IMR-90 (cell line): ENCODE data around the gene MYRFL. TPM values are rescaled to one million over a fixed set of nuclear protein-coding genes. Genes with fewer than 3 reads are reported as not detected.

Experiments
- ATAC-seq: fragments of 200-7000 bp; cut with Tn5 transposase; 2 replicates; pipeline ENCODE4 v1.9.1; 2020; ENCODE audit warnings: low read depth, mild to moderate bottlenecking, moderate library complexity
- BruUV-seq: library from RNA; stranded (reverse); fragments of 400-500 nt; replicated peaks from 2 replicates; lab custom pipeline; 2021; lab: Mats Ljungman, UMichigan
- CTCF ChIA-PET: fragments of 300-600 bp; formaldehyde crosslinking; extraction: SDS; loops from one replicate; lab custom pipeline; 2021; ENCODE audit warnings: antibody characterized with exemption; lab: Yijun Ruan, JAX
- POLR2A ChIA-PET: fragments of 300-600 bp; sonication (Branson Sonifier 250); formaldehyde crosslinking; loops from one replicate; lab custom pipeline; 2022; ENCODE audit warnings: antibody characterized with exemption; ENCODE audit not compliant: unreplicated experiment; lab: Charles Lee
- DNase-seq: peaks from one replicate; pipeline ENCODE4 v3.0.0; 2013
- H2AFZ ChIP-seq: replicated peaks from 2 replicates; pipeline ENCODE3; 2013; ENCODE audit warnings: low read length, mild to moderate bottlenecking; ENCODE audit not compliant: poor library complexity
- H2AK5ac ChIP-seq: 2 replicates; pipeline ENCODE4 v1.6.1; 2013; ENCODE audit warnings: low read depth, low read length, inconsistent platforms
- H2AK9ac ChIP-seq: replicated peaks from 2 replicates; pipeline ENCODE3; 2013; ENCODE audit warnings: mild to moderate bottlenecking, low read depth, low read length, moderate library complexity; ENCODE audit not compliant: poor library complexity
- H2BK120ac ChIP-seq: 2 replicates; pipeline ENCODE4 v1.6.1; 2013; ENCODE audit warnings: low read depth, low read length, inconsistent platforms
- H2BK15ac ChIP-seq: 3 replicates; pipeline ENCODE4 v1.6.1; 2013; ENCODE audit warnings: low read depth, low read length, inconsistent platforms
- H2BK20ac ChIP-seq: 2 replicates; pipeline ENCODE4 v1.6.1; 2013; ENCODE audit warnings: low read depth, mild to moderate bottlenecking, inconsistent platforms, low read length, moderate library complexity
- H2BK5ac ChIP-seq: 2 replicates; pipeline ENCODE4 v1.6.1; 2013; ENCODE audit warnings: mild to moderate bottlenecking, low read depth, low read length, inconsistent platforms; ENCODE audit not compliant: poor library complexity, severe bottlenecking
- H3K14ac ChIP-seq: replicated peaks from 2 replicates; pipeline ENCODE4 v1.6.1; 2013; ENCODE audit warnings: low read depth, low read length, inconsistent platforms
- H3K18ac ChIP-seq: 2 replicates; pipeline ENCODE4 v1.6.1; 2013; ENCODE audit warnings: low read depth, low read length, control low read depth
- H3K23ac ChIP-seq: 2 replicates; pipeline ENCODE4 v1.6.1; 2013; ENCODE audit warnings: low read depth, low read length, inconsistent platforms
- H3K27ac ChIP-seq: 2 replicates; pipeline ENCODE4 v1.5.1; 2013; ENCODE audit warnings: mild to moderate bottlenecking, control low read depth, low read length; ENCODE audit not compliant: insufficient read depth
- H3K27me3 ChIP-seq: 2 replicates; pipeline ENCODE4 v1.6.1; 2013; ENCODE audit warnings: low read length; ENCODE audit not compliant: control insufficient read depth, insufficient read depth
- H3K36me3 ChIP-seq: 2 replicates; pipeline ENCODE4 v1.6.1; 2013; ENCODE audit warnings: low read length, mixed read lengths; ENCODE audit not compliant: control insufficient read depth, insufficient read depth
- H3K4ac ChIP-seq: 2 replicates; pipeline ENCODE4 v1.6.1; 2013; ENCODE audit warnings: low read depth, low read length, inconsistent platforms
- H3K4me1 ChIP-seq: 2 replicates; pipeline ENCODE4 v1.6.1; 2013; ENCODE audit warnings: low read length, mixed read lengths; ENCODE audit not compliant: control insufficient read depth, insufficient read depth
- H3K4me2 ChIP-seq: 2 replicates; pipeline ENCODE4 v1.6.1; 2013; ENCODE audit warnings: low read depth, mild to moderate bottlenecking, control low read depth, low read length, moderate library complexity
- H3K4me3 ChIP-seq: 2 replicates; pipeline ENCODE4 v1.5.1; 2013; ENCODE audit warnings: low read depth, mild to moderate bottlenecking, control low read depth, low read length, moderate library complexity; ENCODE audit not compliant: insufficient read depth
- H3K56ac ChIP-seq: 2 replicates; pipeline ENCODE4 v1.6.1; 2013; ENCODE audit warnings: low read length, inconsistent platforms; ENCODE audit not compliant: insufficient read depth; ENCODE audit errors: extremely low read depth
- H3K79me1 ChIP-seq, 2 experiments: 2 replicates each; pipeline ENCODE4 v1.6.1; 2013; ENCODE audit warnings: low read length in 2 of 2, inconsistent platforms in 1 of 2, low read depth in 1 of 2
- H3K9ac ChIP-seq: 2 replicates; pipeline ENCODE4 v1.6.1; 2013; ENCODE audit warnings: low read depth, low read length, control low read depth
- H3K9me1 ChIP-seq: 2 replicates; pipeline ENCODE4 v1.6.1; 2013; ENCODE audit warnings: low read length, inconsistent platforms; ENCODE audit not compliant: insufficient read depth
- H3K9me3 ChIP-seq: 2 replicates; pipeline ENCODE4 v1.6.1; 2013; ENCODE audit warnings: low read length; ENCODE audit not compliant: control insufficient read depth, insufficient read depth
- H4K20me1 ChIP-seq: 2 replicates; pipeline ENCODE4 v1.6.1; 2013; ENCODE audit warnings: low read length, inconsistent platforms; ENCODE audit not compliant: insufficient read depth
- H4K5ac ChIP-seq: 2 replicates; pipeline ENCODE4 v1.6.1; 2013; ENCODE audit warnings: mild to moderate bottlenecking, low read depth, low read length, control low read depth
- H4K8ac ChIP-seq, 2 experiments: 2 replicates each; pipeline ENCODE4 v1.6.1; 2013; ENCODE audit warnings: low read depth in 2 of 2, low read length in 2 of 2, control low read depth in 1 of 2, inconsistent platforms in 1 of 2
- H4K91ac ChIP-seq: 2 replicates; pipeline ENCODE4 v1.6.1; 2013; ENCODE audit warnings: low read depth, low read length, inconsistent platforms; ENCODE audit not compliant: insufficient read depth
- WGBS, 2 experiments: methylation state at CpG; one replicate each; pipeline versions ENCODE4 v1.1.5 to v1.1.7; 2013; ENCODE audit warnings: missing lambda C conversion rate in 2 of 2; ENCODE audit not compliant: insufficient read length in 1 of 2; ENCODE audit errors: extremely low coverage in 2 of 2; 5-methylcytosine and 5-hydroxymethylcytosine counted together
- dilution Hi-C: fragments of 300-500 bp; cut with HindIII; formaldehyde crosslinking; loops from one replicate; pipeline ENCODE4 v1.14.3; 2018; ENCODE audit warnings: low sequenced_read_pairs; ENCODE audit not compliant: unreplicated experiment
- in situ Hi-C: fragments of 300-500 bp; cut with MboI; formaldehyde crosslinking; loops from 3 replicates; pipeline ENCODE4 v1.14.3; 2019; ENCODE audit warnings: low sequenced_read_pairs, inconsistent platforms, mixed read lengths
- intact Hi-C: fragments of 100-400 bp; cut with micrococcal nuclease; formaldehyde crosslinking; loops from 2 replicates; pipeline ENCODE4 v1.10.0; 2022
- polyA plus RNA-seq, 3 experiments: library from polyadenylated mRNA; depleted of rRNA; stranded (reverse); fragments of >200 nt; gene quantifications; 2 replicates each; pipeline ENCODE4 v1.2.3, GENCODE V29; 2012; ENCODE audit warnings: low replicate concordance in 1 of 3
- total RNA-seq: library from RNA; depleted of rRNA; stranded (reverse); fragments of >200 nt; gene quantifications from 2 replicates; pipeline ENCODE4 v1.2.3, GENCODE V29; 2012
- TF ChIP-seq, protein P1 (sequence below): fragments of 150-350 bp; IDR thresholded peaks from 2 replicates; pipeline ENCODE4 v1.6.1; 2016; ENCODE audit warnings: low read depth, mild to moderate bottlenecking, low read length, moderate library complexity, borderline replicate concordance

Gene MYRFL
- total and polyA plus RNA-seq, 2 of the 4 experiments (the other 2 are of a cell fraction) = not detected

DNA sequence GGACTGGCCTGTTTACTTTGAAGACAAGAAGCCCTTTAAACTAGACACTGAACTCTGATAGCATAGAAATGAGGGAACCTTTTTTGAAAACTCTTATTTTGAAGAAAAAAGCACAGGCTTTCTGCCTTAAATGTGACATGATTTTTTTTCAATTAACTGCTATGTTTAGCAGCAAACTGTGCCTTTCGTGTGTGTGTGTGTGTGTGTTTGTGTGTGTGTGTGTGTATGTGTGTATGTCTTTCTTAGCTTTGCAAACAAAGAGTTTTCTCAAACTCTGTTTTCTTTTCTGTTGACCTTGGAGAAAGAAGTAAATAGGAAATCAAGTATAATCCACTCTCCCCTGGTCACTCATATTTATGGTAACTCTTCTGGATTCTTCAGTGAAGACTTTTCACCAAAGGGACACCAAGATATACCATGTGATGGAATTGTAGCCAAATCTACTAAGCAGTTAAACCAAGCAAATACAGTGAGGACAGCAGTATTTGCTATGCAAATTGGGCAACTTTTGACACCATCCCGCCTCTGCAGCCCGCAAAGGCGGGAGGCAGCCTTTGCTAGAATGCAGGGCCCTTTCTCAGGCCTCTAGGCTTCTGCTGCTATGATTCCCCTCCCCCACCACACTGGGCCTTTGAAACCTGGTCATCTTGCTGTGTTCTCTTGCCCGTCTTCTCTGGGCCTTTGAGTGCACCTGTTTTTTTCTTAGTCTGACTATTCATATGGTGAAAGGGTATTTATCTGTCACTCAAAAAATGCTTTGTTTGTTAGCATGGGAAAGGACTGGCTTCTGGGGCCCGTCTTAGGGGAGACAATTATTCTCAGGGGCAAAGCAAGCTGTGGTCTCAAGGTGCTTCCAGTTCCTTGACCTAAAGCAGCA, 107.9 kb downstream of the MYRFL start:
- H3K4ac ChIP-seq = no peak overlapping the region
- H3K4me1 ChIP-seq = no peaks in the 10 kb centered on the region
- H3K14ac ChIP-seq = no peak overlapping the region
- H4K20me1 ChIP-seq = no peaks in the 10 kb centered on the region
- DNase-seq (no peak), ATAC-seq (no peak)
- H2BK20ac ChIP-seq = no peak overlapping the region
- no peak overlapping the region for H3K27ac ChIP-seq
- no peak overlapping the region for H2BK120ac ChIP-seq
- H4K5ac ChIP-seq = no peak overlapping the region
- WGBS, 2 experiments = 77% methylated on average over 3 of the region's 6 CpGs; no CpG with 5 or more reads in 1 of the 2 experiments
- H3K9me3 ChIP-seq = no peaks in the 10 kb centered on the region
- intact Hi-C loops (no loop called here), in situ Hi-C loops (no loop called here), dilution Hi-C loops (no loop called here)
- no peak overlapping the region for H2AK5ac ChIP-seq
- no peak overlapping the region for H3K4me3 ChIP-seq
- H3K9ac ChIP-seq = no peak overlapping the region
- H3K36me3 ChIP-seq = no peaks in the 10 kb centered on the region
- POLR2A ChIA-PET = no interaction called here
- TF ChIP-seq, protein P1, sequence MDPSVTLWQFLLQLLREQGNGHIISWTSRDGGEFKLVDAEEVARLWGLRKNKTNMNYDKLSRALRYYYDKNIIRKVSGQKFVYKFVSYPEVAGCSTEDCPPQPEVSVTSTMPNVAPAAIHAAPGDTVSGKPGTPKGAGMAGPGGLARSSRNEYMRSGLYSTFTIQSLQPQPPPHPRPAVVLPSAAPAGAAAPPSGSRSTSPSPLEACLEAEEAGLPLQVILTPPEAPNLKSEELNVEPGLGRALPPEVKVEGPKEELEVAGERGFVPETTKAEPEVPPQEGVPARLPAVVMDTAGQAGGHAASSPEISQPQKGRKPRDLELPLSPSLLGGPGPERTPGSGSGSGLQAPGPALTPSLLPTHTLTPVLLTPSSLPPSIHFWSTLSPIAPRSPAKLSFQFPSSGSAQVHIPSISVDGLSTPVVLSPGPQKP = no peak
- H2BK5ac ChIP-seq = no peak overlapping the region
- H3K18ac ChIP-seq = no peak overlapping the region
- H3K4me2 ChIP-seq = no peak overlapping the region
- no peaks in the 10 kb centered on the region for H3K27me3 ChIP-seq
- H2BK15ac ChIP-seq = no peak overlapping the region
- CTCF ChIA-PET = no interaction called here
- H4K8ac ChIP-seq = no peak overlapping the region
- no peak overlapping the region for H2AFZ ChIP-seq
- H3K56ac ChIP-seq = no peak overlapping the region
- H3K9me1 ChIP-seq = no peaks in the 10 kb centered on the region
- no peak overlapping the region for H3K23ac ChIP-seq
- BruUV-seq = no TSS peak
- no peak overlapping the region for H4K91ac ChIP-seq
- H3K79me1 ChIP-seq = no peaks in the 10 kb centered on the region
- H2AK9ac ChIP-seq = no peak overlapping the region
